Measurements from ENCODE around the gene WWTR1. TPM values are rescaled to one million over a fixed set of nuclear protein-coding genes. Genes with fewer than 3 reads are reported as not detected.

WWTR1 gene
- polyA plus RNA-seq, 1 donor: 102 TPM

GRCh38 chr3:149625795-149626194 lies 32.0 kb downstream of the WWTR1 start:
- no peak for DNase-seq

GRCh38 chr3:149623824-149624223 lies 34.0 kb downstream of the WWTR1 start:
- DNase-seq: no peak

DNA sequence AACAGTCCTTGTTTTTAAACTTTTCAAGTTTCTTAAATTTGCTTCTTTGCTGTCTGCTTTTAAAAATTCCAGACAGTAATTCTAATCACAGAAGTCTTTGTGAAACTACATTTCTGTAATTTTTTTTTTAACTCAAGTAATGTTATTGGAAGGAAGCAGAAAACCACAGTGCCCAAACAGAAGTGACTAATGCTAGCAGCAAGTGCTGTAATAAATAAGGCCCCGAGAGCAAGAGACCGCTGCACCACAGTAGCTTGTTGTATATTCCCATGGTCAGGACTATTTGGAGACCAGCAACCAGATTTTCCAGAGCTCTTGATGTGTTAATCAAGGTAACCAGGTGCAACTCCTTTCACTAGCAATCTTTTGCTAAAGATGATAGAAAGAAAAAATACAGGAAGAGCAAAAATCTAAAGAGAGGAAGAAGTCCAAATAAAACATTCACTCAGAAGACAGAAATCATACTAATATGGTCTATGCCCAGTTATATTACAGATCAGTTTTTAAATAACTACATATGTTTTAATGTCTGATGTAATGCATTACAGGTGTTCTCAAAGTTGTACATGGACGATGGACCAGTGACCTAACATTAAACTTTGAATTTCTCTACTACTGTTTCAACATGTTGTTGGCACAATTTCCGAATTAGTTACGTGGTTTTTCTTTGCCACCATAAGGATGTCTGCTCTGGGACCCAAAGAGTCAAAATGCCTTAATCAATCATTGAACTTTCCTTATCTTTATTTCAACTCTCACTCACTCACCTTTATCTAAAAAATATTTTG lies 36.4 kb downstream of the WWTR1 start:
- no peak for DNase-seq

DNA sequence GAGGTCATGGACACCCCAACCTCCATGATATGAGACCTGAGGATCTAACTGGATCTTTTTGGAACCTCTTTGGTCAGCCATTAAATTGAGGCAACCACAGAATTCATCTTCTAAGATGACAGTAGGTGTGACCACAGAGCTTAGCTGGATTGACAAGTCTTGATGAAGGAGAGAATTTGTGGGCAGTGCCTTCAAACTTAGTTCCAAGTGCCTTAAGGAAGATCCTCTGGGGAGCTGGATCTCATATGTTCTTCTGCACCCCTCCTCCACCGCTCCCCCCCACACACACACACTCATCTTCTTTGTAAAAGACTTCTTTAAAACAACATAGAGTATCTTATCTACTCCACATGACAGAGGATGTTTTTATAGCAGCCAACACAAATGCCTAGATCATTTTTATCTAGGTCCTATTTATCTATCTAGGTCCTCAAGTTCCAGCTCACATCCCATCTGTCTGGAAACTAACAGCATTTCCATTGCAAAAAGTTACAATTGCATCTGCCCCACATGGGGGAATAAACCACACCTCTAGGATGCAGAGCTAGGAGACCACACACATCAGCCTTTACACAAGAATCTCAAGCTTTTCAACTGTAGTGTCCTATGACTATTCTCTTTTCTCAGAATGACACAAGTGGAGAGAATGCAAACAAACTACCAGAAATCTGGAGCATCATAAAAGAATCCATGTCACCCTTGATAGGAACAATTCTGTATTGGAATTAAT lies 37.4 kb downstream of the WWTR1 start:
- no peak for DNase-seq

GRCh38 chr3:149619136-149619535 lies 38.7 kb downstream of the WWTR1 start:
- no peak for DNase-seq

GRCh38 chr3:149618151-149619123 lies 39.4 kb downstream of the WWTR1 start:
- DNase-seq: no peak

DNA sequence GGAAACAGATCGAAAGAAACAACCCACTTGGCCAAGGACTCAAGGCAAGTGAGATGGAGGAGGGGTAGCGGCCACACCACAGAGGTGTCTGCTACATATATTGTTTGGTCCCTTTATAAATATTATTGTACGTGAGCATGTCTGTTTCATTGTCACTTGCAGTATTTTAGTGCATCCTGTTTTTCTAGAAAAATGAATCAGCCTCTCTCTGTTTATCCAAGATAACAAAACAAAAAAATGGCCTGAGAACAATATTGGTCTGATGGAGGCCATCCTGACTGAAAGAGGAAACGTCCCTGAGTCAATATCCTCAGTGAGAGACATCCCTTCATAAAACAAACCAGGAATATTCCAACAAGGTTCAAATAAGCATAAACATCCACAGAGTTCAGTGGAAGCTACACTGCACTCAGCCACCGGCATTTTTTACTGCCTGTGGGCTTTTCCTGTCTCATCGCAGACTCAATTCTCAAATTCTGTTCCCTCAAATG lies 42.0 kb downstream of the WWTR1 start:
- DNase-seq: no peak

DNA sequence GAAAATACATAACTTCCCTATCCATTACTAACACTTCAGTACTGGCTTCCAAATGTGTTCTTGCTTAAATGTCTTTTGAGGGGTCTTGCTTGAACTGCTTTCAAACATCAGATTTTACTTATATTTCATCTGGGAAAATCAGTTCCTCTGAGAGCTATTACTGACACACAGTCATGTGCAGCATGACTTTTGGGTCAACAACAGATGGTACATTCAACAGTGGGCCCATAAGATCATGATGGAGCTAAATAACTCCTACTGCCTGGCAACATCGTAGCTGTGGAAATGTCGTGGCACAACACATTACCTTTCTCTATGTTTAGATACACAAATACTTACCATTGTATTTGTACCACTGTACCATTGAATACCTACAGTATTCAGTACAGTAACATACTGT lies 43.8 kb downstream of the WWTR1 start:
- no peak for DNase-seq

DNA sequence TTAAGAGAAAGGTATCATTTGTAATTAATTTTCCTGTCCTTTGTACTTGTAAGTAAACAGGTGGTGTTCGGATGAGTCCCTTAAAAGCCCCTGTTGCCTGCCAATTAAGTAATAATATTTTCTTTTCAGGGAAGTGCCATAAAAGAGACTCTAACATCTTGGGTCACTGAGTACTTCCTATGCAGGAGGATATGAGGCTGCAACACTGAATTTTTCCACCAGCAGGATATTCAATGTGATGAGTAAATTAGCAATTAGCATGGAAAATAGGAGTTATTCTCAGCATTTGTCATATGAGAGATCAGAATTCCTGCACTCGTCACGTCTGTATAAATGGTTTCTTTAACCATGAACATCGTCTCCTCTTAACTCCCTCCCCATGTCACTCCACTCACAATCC lies 45.4 kb downstream of the WWTR1 start:
- DNase-seq: no peak

DNA sequence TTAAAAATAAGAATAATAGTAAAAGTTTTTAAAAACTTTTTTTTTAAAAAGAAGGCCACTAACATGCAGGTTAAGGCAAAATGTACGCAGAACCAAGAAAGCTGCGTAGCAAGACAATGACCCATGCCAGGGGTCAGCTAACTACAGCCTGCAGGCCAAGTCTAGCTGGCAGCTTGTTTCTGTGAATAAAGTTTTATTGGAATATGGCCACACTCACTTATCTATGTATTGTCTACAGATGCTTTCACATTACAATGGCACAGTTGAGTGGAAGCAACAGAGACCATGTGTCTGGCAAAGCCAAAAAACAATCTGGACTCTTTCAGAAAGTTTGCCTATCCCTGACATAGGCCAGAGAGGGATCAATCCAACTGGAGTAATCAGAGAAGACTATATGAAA lies 46.7 kb downstream of the WWTR1 start:
- no peak for DNase-seq

DNA sequence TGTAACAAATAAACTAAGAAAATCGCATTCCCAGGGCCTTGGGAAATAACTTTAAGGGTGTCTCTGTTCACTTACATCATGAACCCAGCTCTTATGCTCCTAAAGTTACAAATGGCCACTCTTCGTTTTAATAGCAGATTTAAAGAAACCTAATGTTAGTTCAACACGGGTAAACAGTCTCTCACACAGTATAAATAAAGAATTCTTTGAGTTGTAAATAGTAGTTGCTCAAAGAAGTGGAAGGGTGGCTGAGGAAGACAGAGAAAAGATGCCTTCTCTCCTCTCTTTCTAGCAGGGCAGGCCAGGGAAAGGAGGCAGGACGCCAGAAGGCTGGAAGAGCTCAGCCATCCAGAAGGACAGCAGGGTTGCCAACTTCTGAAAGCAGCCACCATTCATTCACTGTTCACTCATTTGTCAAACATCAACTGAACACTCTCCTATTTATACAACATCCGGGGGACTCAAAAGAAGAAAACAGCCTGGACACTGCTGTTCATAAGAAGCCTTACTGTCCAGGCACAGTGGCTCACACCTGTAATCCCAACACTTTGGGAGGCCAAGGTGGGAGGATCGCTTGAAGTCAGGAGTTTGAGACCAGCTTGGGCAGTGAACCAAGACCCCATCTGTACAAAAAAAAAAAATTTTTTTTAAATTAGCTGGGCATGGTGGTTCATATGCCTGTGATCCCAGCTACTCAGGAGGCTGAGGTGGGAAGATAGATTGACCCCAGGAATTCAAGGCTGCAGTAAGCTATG lies 47.3 kb downstream of the WWTR1 start:
- DNase-seq: no peak

- DNase-seq: peak; percentile 70
Observed at GRCh38 chr3:149609595-149609994, 48.2 kb downstream of the WWTR1 start.

DNA sequence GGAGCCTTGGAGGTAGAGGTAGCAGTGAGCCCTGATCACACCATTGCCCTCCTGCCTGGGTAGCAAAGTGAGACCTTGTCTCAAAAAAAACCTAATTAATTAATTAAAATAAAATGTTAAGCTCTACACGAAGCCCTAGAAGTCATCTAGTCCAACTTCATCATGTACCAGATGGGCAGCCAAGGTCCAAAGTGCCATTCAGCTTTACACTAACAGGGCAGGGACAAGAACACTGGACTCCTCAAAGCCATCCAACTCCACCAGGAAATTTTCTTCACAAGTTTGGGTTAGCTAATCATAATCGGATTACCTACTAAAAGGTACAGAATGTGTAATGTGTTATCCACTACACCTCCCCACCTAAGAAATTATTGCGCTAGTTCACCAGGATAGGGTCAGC lies 48.8 kb downstream of the WWTR1 start:
- no peak for DNase-seq

DNA sequence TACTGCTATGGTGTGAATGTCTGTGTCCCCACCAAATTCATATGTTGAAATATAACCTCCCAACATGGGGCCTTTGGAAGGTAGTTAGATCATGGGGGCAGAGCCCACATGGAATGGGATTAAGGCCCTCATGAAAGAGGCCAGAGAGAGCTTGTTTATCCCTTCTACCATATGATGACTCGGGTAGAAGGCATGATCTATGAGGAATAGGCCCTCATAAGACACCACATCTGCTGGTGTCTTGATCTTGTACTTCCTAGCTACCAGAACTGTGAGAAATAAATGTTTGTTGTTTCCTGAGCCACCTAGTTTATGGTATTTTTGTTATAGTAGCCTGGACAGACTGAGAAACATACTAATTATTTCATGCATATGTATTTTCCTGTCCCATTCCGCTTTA lies 51.9 kb downstream of the WWTR1 start:
- DNase-seq: no peak

- DNase-seq: no peak
Observed at GRCh38 chr3:149604125-149604875, 53.5 kb downstream of the WWTR1 start.

DNA sequence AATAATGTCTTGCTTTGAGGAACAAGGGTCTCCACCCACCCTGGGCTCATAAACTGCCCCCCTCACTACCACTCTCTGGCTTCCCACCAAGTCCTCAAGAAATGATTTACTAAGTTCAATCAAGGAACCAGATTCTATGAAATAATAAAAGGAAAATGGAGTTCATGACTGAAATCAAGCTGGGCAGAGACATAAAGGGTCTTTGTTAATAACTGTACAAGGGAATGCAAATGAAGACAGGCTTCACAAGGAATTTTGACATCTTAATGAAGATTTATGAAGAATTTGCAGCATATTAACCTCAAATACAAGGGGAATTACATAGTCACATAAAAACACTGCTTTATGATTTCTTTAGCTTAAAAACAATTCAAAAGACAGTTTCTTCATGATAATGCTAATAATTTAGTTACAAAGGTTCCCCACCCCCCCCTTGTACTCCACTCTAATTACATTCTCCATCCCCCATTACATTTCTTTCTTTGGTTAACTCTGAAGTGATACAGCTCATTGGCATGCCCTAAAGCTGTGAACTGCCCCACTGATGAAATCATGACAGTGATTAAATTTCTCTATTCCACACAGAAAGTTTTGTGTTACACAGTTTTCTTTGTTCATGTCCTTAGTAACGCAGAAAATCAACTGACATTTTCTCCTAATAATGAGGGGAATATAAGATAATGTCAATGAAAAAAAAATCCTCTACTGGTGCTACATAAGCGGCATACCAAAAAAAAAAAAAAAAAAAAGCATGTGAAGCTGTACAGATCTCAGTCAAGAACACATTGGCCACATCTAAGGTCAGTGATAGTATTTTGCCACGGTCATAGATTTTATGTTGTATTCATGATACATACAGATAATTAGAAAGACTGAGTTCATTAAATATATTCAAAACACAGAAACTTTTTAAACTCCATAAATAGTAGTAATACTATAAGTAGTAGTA lies 54.4 kb downstream of the WWTR1 start:
- DNase-seq: peak; percentile 55

- DNase-seq: no peak
Observed at GRCh38 chr3:149600634-149601033, 57.2 kb downstream of the WWTR1 start.

GRCh38 chr3:149599236-149599635 lies 58.6 kb downstream of the WWTR1 start:
- DNase-seq: no peak

DNA sequence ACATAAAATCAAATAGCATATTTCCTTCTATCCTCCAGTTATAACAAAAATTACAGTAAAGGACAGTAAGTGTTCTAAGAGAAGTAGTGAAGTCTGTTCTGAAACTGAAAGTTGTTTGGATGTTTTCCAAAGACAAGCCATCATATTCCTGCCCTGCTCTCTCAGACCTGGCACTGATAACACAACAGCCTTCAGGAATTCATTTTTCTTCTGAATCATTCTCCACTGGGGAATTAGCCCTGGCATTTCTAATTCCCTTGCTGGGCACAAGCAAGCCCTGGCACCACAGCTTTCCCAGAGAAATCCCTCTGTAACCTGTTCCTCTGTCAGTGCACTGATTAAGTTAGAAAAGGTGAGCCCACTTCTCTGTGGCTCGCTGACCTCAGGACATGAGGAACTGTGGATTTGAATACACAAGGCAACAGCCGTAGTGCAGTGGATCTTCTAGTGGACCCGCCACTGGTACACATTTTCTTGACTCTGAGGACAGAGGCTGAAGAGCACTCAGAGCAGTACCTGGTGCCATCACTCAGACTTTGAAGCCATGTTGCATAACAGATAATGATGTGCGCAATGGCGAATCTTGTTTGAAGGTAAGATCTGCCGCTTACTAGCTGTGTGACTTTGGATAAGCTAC lies 61.6 kb downstream of the WWTR1 start:
- no peak for DNase-seq

All from left kidney (tissue), 2 donors.